ENCODE measurements around the gene CDH5. TPM values are rescaled to one million over a fixed set of nuclear protein-coding genes. Genes with fewer than 3 reads are reported as not detected.
A peak's percentile ranks its signal among the peaks of the same experiment; 100 is the strongest.

Gene CDH5
- total RNA-seq, 6 experiments from 2014 or later, result 9.0 to 25.7 (median 15.4) TPM

- Histone ChIP-seq H3K4me1 (no peaks in the 10 kb centered on the region), H3K9me3 (no peaks in the 10 kb centered on the region), H3K27me3 (no peaks in the 10 kb centered on the region), H3K36me3 (no peaks in the 10 kb centered on the region), H3K27ac (no peak overlapping the region), H3K4me3 (no peak overlapping the region)
- DNase-seq (no peak), ATAC-seq (peak in 3 of 4 donors; percentile 25 to 50 (median 45))
- intact Hi-C loops (cut with DNase I), result no loop called here
- no peak for TF ChIP-seq POLR2A (IDR thresholded peaks at IDR 0.05)
- TF ChIP-seq, protein P1, sequence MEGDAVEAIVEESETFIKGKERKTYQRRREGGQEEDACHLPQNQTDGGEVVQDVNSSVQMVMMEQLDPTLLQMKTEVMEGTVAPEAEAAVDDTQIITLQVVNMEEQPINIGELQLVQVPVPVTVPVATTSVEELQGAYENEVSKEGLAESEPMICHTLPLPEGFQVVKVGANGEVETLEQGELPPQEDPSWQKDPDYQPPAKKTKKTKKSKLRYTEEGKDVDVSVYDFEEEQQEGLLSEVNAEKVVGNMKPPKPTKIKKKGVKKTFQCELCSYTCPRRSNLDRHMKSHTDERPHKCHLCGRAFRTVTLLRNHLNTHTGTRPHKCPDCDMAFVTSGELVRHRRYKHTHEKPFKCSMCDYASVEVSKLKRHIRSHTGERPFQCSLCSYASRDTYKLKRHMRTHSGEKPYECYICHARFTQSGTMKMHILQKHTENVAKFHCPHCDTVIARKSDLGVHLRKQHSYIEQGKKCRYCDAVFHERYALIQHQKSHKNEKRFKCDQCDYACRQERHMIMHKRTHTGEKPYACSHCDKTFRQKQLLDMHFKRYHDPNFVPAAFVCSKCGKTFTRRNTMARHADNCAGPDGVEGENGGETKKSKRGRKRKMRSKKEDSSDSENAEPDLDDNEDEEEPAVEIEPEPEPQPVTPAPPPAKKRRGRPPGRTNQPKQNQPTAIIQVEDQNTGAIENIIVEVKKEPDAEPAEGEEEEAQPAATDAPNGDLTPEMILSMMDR (IDR thresholded peaks at IDR 0.05), result peak in 3 of 4 donors; percentile 43 to 51 (median 48)
- 38% methylated on average over 4 of the region's 9 CpGs for WGBS (ENCODE audit: insufficient coverage, low coverage, low lambda C conversion rate, missing lambda C conversion rate)
Observed at GRCh38 chr16:66342294-66342900, 24.1 kb upstream of the CDH5 start.

GRCh38 chr16:66344533-66345145, 21.9 kb upstream of the CDH5 start:
- no peaks in the 10 kb centered on the region for H3K36me3 ChIP-seq
- no peak for TF ChIP-seq POLR2A (IDR thresholded peaks at IDR 0.05)
- TF ChIP-seq, protein P1 (IDR thresholded peaks at IDR 0.05), result peak; percentile 61 to 84 (median 75)
- H3K4me1 ChIP-seq, result no peaks in the 10 kb centered on the region
- WGBS (ENCODE audit: insufficient coverage, low coverage, low lambda C conversion rate, missing lambda C conversion rate), result 31% methylated on average over 6 of the region's 14 CpGs
- no peaks in the 10 kb centered on the region for H3K9me3 ChIP-seq
- no peak overlapping the region for H3K27ac ChIP-seq
- intact Hi-C loops (cut with DNase I), result no loop called here
- H3K27me3 ChIP-seq, result no peaks in the 10 kb centered on the region
- ATAC-seq, result peak; percentile 28 to 67 (median 50)
- H3K4me3 ChIP-seq, result no peak overlapping the region
- DNase-seq, result no peak

GRCh38 chr16:66346221-66346620, 20.3 kb upstream of the CDH5 start:
- H3K4me1 ChIP-seq, result no peaks in the 10 kb centered on the region
- no peaks in the 10 kb centered on the region for H3K9me3 ChIP-seq
- DNase-seq, result no peak
- WGBS (ENCODE audit: insufficient coverage, low coverage, low lambda C conversion rate, missing lambda C conversion rate), result no CpG with 5 or more reads among the region's 2 CpGs
- no peaks in the 10 kb centered on the region for H3K27me3 ChIP-seq
- no peak for ATAC-seq
- intact Hi-C loops (cut with DNase I), result no loop called here
- no peak for TF ChIP-seq POLR2A (IDR thresholded peaks at IDR 0.05)
- no peak overlapping the region for H3K27ac ChIP-seq
- H3K4me3 ChIP-seq, result no peak overlapping the region
- no peaks in the 10 kb centered on the region for H3K36me3 ChIP-seq

DNA sequence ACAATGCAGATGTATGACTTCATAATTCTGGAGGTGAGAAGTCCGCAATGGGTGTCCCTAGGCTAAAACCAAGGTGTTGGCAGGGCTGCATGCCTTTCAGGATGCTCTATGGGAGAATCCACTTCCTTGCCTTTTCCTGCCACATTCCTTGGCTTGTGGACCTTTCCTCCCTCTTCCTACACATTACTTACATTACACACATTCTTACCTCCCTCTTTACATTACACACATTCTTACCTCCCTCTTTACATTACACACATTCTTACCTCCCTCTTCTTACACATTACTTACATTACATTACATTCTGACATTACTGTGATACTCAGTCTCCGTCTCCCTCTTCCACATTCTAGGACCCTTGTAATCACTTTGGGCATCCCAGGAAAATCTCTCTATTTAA, 14.2 kb upstream of the CDH5 start:
- no peak overlapping the region for H3K4me3 ChIP-seq
- no peaks in the 10 kb centered on the region for H3K36me3 ChIP-seq
- H3K27me3 ChIP-seq, result no peaks in the 10 kb centered on the region
- H3K9me3 ChIP-seq, result no peaks in the 10 kb centered on the region
- ATAC-seq (no peak), DNase-seq (no peak)
- TF ChIP-seq, protein P1 (IDR thresholded peaks at IDR 0.05), result no peak
- no peak for TF ChIP-seq POLR2A (IDR thresholded peaks at IDR 0.05)
- H3K27ac ChIP-seq, result no peak overlapping the region
- WGBS (ENCODE audit: insufficient coverage, low coverage, low lambda C conversion rate, missing lambda C conversion rate), result 60% methylated on average over 2 of the region's 2 CpGs
- intact Hi-C loops (cut with DNase I), result no loop called here
- H3K4me1 ChIP-seq, result no peaks in the 10 kb centered on the region

- no peaks in the 10 kb centered on the region for H3K27me3 ChIP-seq
- no peak overlapping the region for H3K27ac ChIP-seq
- no peak for ATAC-seq
- no peaks in the 10 kb centered on the region for H3K4me1 ChIP-seq
- intact Hi-C loops (cut with DNase I), result no loop called here
- 17% methylated on average over 2 of the region's 5 CpGs for WGBS (ENCODE audit: insufficient coverage, low coverage, low lambda C conversion rate, missing lambda C conversion rate)
- no peaks in the 10 kb centered on the region for H3K36me3 ChIP-seq
- DNase-seq, result no peak
- H3K4me3 ChIP-seq, result no peak overlapping the region
- TF ChIP-seq POLR2A (IDR thresholded peaks at IDR 0.05), result no peak
- TF ChIP-seq, protein P1 (IDR thresholded peaks at IDR 0.05), result no peak
- no peaks in the 10 kb centered on the region for H3K9me3 ChIP-seq
Observed at GRCh38 chr16:66353055-66353454, 13.4 kb upstream of the CDH5 start.
